H1 (cell line): Measurements from ENCODE around the gene NUP210. TPM values are rescaled to one million over a fixed set of nuclear protein-coding genes. Genes with fewer than 3 reads are reported as not detected.

Experiments
- CTCF ChIA-PET: fragments of 300-600 bp; sonication (Branson Sonifier 250); formaldehyde crosslinking; loops from one replicate; lab custom pipeline; 2021; ENCODE audit not compliant: partially characterized antibody; lab: Charles Lee
- POLR2A ChIA-PET: fragments of 300-600 bp; sonication (Branson Sonifier 250); formaldehyde crosslinking; loops from one replicate; lab custom pipeline; 2021; ENCODE audit warnings: inconsistent platforms; ENCODE audit not compliant: partially characterized antibody; lab: Charles Lee
- DNase-seq, 2 experiments: peaks; one replicate each; pipeline versions ENCODE4 v3.0.0 to v3.0.0-alpha.2; 2010 to 2022; ENCODE audit warnings: low spot score in 2 of 2, low read depth in 1 of 2, mixed read lengths in 1 of 2
- FAIRE-seq: peaks from 2 replicates; lab custom pipeline; 2011; peaks lifted over from hg19 to GRCh38; lab: Jason Lieb, UNC
- H2AFZ ChIP-seq: 2 replicates; pipeline ENCODE4 v1.8.1; 2012; ENCODE audit warnings: low read length, inconsistent platforms
- H2AK5ac ChIP-seq: 2 replicates; pipeline ENCODE4 v1.6.1; 2013; ENCODE audit warnings: low read depth, low read length
- H2BK120ac ChIP-seq: replicated peaks from 2 replicates; pipeline ENCODE3; 2013; ENCODE audit warnings: low read depth, low read length, inconsistent platforms
- H2BK12ac ChIP-seq: 2 replicates; pipeline ENCODE4 v1.6.1; 2013; ENCODE audit warnings: low read depth, low read length
- H2BK15ac ChIP-seq: 2 replicates; pipeline ENCODE4 v1.6.1; 2013; ENCODE audit warnings: low read length
- H2BK20ac ChIP-seq: 2 replicates; pipeline ENCODE4 v1.6.1; 2013; ENCODE audit warnings: low read length
- H2BK5ac ChIP-seq: 2 replicates; pipeline ENCODE4 v1.6.1; 2013; ENCODE audit warnings: low read depth, low read length
- H3K14ac ChIP-seq: 2 replicates; pipeline ENCODE4 v1.6.1; 2013; ENCODE audit warnings: inconsistent platforms; ENCODE audit not compliant: insufficient read length
- H3K18ac ChIP-seq: 2 replicates; pipeline ENCODE4 v1.6.1; 2013; ENCODE audit warnings: low read length; ENCODE audit errors: extremely low read depth
- H3K23ac ChIP-seq: 2 replicates; pipeline ENCODE4 v1.6.1; 2013; ENCODE audit warnings: inconsistent platforms; ENCODE audit not compliant: insufficient read length
- H3K23me2 ChIP-seq: 2 replicates; pipeline ENCODE4 v1.6.1; 2013; ENCODE audit warnings: low read depth, low read length
- H3K27ac ChIP-seq: 2 replicates; pipeline ENCODE4 v1.6.1; 2011; ENCODE audit warnings: low read depth, low read length, inconsistent platforms
- H3K27me3 ChIP-seq, 4 experiments: replicated peaks in 1 of 4; 1 replicate in 1 of 4; 2 replicates in 3 of 4; pipeline versions ENCODE4 v1.6.1 to v1.8.1; 2011 to 2013; ENCODE audit warnings: low read length in 3 of 4, mild to moderate bottlenecking in 3 of 4, inconsistent platforms in 2 of 4, mixed read lengths in 2 of 4, moderate library complexity in 1 of 4; ENCODE audit not compliant: control insufficient read depth in 3 of 4, insufficient read depth in 3 of 4; ENCODE audit errors: extremely low read depth in 1 of 4
- H3K36me3 ChIP-seq, 4 experiments: 2 replicates each; pipeline versions ENCODE4 v1.6.1 to v1.8.1; 2011 to 2013; ENCODE audit warnings: mild to moderate bottlenecking in 4 of 4, low read length in 3 of 4, moderate library complexity in 2 of 4, control low read depth in 1 of 4, inconsistent platforms in 1 of 4; ENCODE audit not compliant: insufficient read depth in 4 of 4, control insufficient read depth in 2 of 4
- H3K4ac ChIP-seq: replicated peaks from 2 replicates; pipeline ENCODE3; 2013; ENCODE audit warnings: low read length, low read depth, mixed read lengths, inconsistent platforms; ENCODE audit not compliant: insufficient read length
- H3K4me1 ChIP-seq, 4 experiments: replicated peaks in 1 of 4; 1 replicate in 1 of 4; 2 replicates in 3 of 4; pipeline versions ENCODE4 v1.6.1 to v1.8.1; 2011 to 2013; ENCODE audit warnings: low read length in 3 of 4, inconsistent platforms in 2 of 4, mixed read lengths in 1 of 4; ENCODE audit not compliant: insufficient read depth in 4 of 4, control insufficient read depth in 3 of 4
- H3K4me2 ChIP-seq, 2 experiments: 2 replicates each; pipeline versions ENCODE4 v1.6.1 to v1.8.1; 2011 to 2013; ENCODE audit warnings: low read depth in 2 of 2, low read length in 2 of 2, control low read depth in 1 of 2, inconsistent platforms in 1 of 2, mild to moderate bottlenecking in 1 of 2; ENCODE audit not compliant: insufficient read depth in 1 of 2
- H3K4me3 ChIP-seq, 4 experiments: fragments of 200-600, 300-600 bp in 1 of 4; sonication (generic), shearing (Covaris generic), sonication (Bioruptor Twin) in 1 of 4; 2 replicates each; pipeline versions ENCODE4 v1.5.1 to v1.8.1; 2011 to 2016; ENCODE audit warnings: low read length in 4 of 4, low read depth in 3 of 4, control low read depth in 2 of 4, inconsistent platforms in 2 of 4, mild to moderate bottlenecking in 2 of 4, mixed read lengths in 1 of 4, moderate library complexity in 1 of 4; ENCODE audit not compliant: insufficient read depth in 2 of 4; ENCODE audit errors: extremely low read depth in 1 of 4
- H3K56ac ChIP-seq: replicated peaks from 2 replicates; pipeline ENCODE3; 2013; ENCODE audit warnings: low read depth, mild to moderate bottlenecking, mixed read lengths, low read length, inconsistent platforms; ENCODE audit not compliant: insufficient read length
- H3K79me1 ChIP-seq: 2 replicates; pipeline ENCODE4 v1.6.1; 2013; ENCODE audit warnings: low read depth, low read length, control low read depth
- H3K79me2 ChIP-seq, 2 experiments: 2 replicates each; pipeline versions ENCODE4 v1.6.1 to v1.8.1; 2012 to 2013; ENCODE audit warnings: low read length in 2 of 2, mild to moderate bottlenecking in 2 of 2, inconsistent platforms in 1 of 2; ENCODE audit not compliant: insufficient read depth in 2 of 2, control insufficient read depth in 1 of 2
- H3K9ac ChIP-seq, 4 experiments: replicated peaks in 1 of 4; 1 replicate in 1 of 4; 2 replicates in 3 of 4; pipeline versions ENCODE4 v1.6.1 to v1.8.1; 2011 to 2013; ENCODE audit warnings: low read depth in 3 of 4, low read length in 3 of 4, control low read depth in 2 of 4, mild to moderate bottlenecking in 2 of 4, moderate library complexity in 2 of 4, inconsistent platforms in 1 of 4; ENCODE audit errors: extremely low read depth in 1 of 4
- H3K9me3 ChIP-seq, 2 experiments: 2 replicates each; pipeline versions ENCODE4 v1.6.1 to v1.8.1; 2012 to 2013; ENCODE audit warnings: mild to moderate bottlenecking in 2 of 2, moderate library complexity in 2 of 2, control low read depth in 1 of 2, inconsistent platforms in 1 of 2, low read depth in 1 of 2, low read length in 1 of 2, mixed read lengths in 1 of 2; ENCODE audit not compliant: insufficient read depth in 2 of 2
- H4K20me1 ChIP-seq, 2 experiments: replicated peaks in 1 of 2; 2 replicates each; pipeline versions ENCODE3 to v1.8.1; 2011 to 2013; ENCODE audit warnings: inconsistent platforms in 2 of 2, low read length in 2 of 2, mild to moderate bottlenecking in 1 of 2; ENCODE audit not compliant: insufficient read depth in 2 of 2, control insufficient read depth in 1 of 2
- H4K5ac ChIP-seq: 2 replicates; pipeline ENCODE4 v1.6.1; 2013; ENCODE audit warnings: low read length, low read depth, mixed read lengths, inconsistent platforms; ENCODE audit not compliant: insufficient read length
- H4K8ac ChIP-seq: 2 replicates; pipeline ENCODE4 v1.8.0; 2013; ENCODE audit warnings: mild to moderate bottlenecking, moderate library complexity, low read length, inconsistent platforms; ENCODE audit not compliant: insufficient read depth; ENCODE audit errors: extremely low read depth
- H4K91ac ChIP-seq: replicated peaks from 2 replicates; pipeline ENCODE3; 2013; ENCODE audit warnings: low read length, mixed read lengths, inconsistent platforms; ENCODE audit not compliant: insufficient read length
- RXRA ChIP-seq: IDR thresholded peaks from 2 replicates; pipeline ENCODE4 v1.6.1; 2011; ENCODE audit warnings: low read depth, mild to moderate bottlenecking, low read length, moderate library complexity; ENCODE audit not compliant: insufficient read depth
- SIRT6 ChIP-seq: IDR thresholded peaks from one replicate; pipeline ENCODE4 v1.7.1; 2012; ENCODE audit warnings: low read length, inconsistent platforms
- WGBS, 2 experiments: shearing (Covaris generic) in 1 of 2; methylation state at CpG; one replicate each; pipeline versions ENCODE4 v1.1.6 to v1.1.7; 2013 to 2015; ENCODE audit warnings: low lambda C conversion rate in 2 of 2, mixed read lengths in 2 of 2, inconsistent platforms in 1 of 2, low coverage in 1 of 2, missing lambda C conversion rate in 1 of 2; ENCODE audit not compliant: insufficient replicate concordance in 2 of 2, insufficient coverage in 1 of 2, insufficient read length in 1 of 2; ENCODE audit errors: extremely low coverage in 1 of 2, missing lambda C conversion rate in 1 of 2; 5-methylcytosine and 5-hydroxymethylcytosine counted together
- polyA plus RNA-seq, 7 experiments: library from polyadenylated mRNA; depleted of rRNA in 3 of 7; stranded (reverse) in 5 of 7; unstranded in 2 of 7; fragments of >200 nt in 5 of 7; fragments of 200-250 nt in 2 of 7; gene quantifications; 1 replicate in 5 of 7; 2 replicates in 1 of 7; 4 replicates in 1 of 7; pipeline versions ENCODE4 v1.2.1 to v1.2.3, GENCODE V29; 2011 to 2013; ENCODE audit warnings: missing spikeins in 2 of 7, mixed read lengths in 2 of 7
- total RNA-seq: library from RNA; stranded (reverse); fragmentation: NEBNext Ultra II Directional; extraction: Animal tissue kit (Norgen Biotek cat#: 25700); gene quantifications from 2 replicates; pipeline ENCODE4 v1.2.1, GENCODE V29; 2021

NUP210 gene
- total and polyA plus RNA-seq, 2 of the 8 experiments (the other 6 are each of a cell fraction or from before 2014, with no cell fraction given), result 51.0 to 53.7 TPM

DNA sequence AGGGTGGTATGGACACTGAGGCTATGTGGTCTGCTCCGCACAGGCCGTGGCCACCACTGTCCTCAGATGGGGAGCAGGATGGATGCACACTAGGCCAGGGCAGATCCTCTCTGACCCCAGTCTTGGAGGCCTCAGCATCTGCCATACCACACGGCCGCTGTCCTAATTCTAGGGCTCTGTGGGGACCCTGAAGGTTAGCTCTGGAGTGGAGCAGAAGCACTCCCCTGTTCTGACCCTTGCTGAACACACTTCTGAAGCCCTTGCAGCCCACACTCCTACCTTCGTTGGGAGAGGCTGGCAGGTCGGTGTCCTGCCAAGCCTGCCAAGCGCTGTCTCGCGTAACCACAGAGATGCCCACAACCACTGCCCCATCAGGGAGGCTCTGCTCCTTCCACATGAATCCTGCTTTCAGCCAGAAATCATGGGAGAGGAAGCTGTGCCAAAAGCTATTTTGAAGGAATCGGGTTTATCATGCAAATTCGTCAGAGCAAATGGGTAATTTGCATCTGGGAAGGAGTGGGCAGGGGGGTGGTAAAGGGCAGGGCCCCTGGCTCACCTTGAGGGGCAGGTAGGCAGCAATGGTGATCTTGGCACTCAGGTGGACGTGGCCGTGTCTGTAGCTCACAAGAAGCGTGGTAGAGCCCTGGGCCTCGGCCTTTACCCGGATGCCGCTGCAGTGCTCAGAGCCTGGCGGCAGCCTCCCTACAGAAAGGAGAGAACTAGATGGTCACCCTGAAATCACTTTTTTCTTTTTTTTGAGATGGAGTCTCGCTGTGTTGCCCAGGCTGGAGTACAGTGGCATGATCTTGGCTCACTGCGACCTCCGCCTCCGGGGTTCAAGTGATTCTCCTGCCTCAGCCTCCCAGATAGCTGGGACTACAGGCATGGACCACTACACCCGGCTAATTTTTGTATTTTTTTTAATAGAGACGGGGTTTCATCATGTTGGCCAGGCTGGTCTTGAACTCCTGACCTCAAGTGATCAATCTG lies 54.4 kb downstream of the NUP210 start:
- Histone ChIP-seq H2BK20ac (peak overlapping the region; percentile 88; the same call in 1 of the 2 replicates), H2AFZ (no peak overlapping the region), H4K20me1 (peaks cover 0 to 2% of the 10 kb centered on the region in 2 experiments), H3K18ac (peak overlapping the region; percentile 93), H2BK120ac (peak overlapping the region; percentile 57), H3K56ac (no peak overlapping the region), H3K9ac (peak overlapping the region in 2 of 4 experiments; percentile 25 to 29; a peak in 2 of 7 replicates), H3K79me2 (no peaks in the 10 kb centered on the region), H3K4me2 (peak overlapping the region; percentile 54 to 75), H3K27ac (peak overlapping the region; percentile 63), H4K91ac (peak overlapping the region; percentile 66), H2BK15ac (peak overlapping the region; percentile 94; the same call in 1 of the 2 replicates), H2BK5ac (peak overlapping the region; percentile 98), H3K4ac (peak overlapping the region; percentile 3), H3K27me3 (no peaks in the 10 kb centered on the region; a peak in 1 of 7 replicates), H2AK5ac (peak overlapping the region; percentile 89), H4K5ac (peak overlapping the region; percentile 50), H4K8ac (0 out of 2 replicates have a peak overlapping the region, but pooled peaks have one; percentile 54), H3K23me2 (no peaks in the 10 kb centered on the region), H2BK12ac (peak overlapping the region; percentile 99), H3K36me3 (peaks cover under 1 to 15% (median 5%) of the 10 kb centered on the region in 4 experiments; a peak in 5 of 8 replicates), H3K4me3 (peak overlapping the region in 1 of 4 experiments; percentile 16; a peak in 1 of 8 replicates), H3K4me1 (peaks cover 8 to 16% (median 14%) of the 10 kb centered on the region in 4 experiments), H3K9me3 (no peaks in the 10 kb centered on the region), H3K79me1 (peaks cover 4% of the 10 kb centered on the region; the same call in 1 of the 2 replicates), H3K23ac (no peak overlapping the region), H3K14ac (no peak overlapping the region)
- DNase-seq (peak in 1 of 2 experiments; percentile 55), FAIRE-seq (no peak)
- CTCF ChIA-PET, result interaction anchor here (0.6 to 7.5 kb wide), 31 partner anchors 9 to 515 kb away, joined by 3 to 99 read pairs (median 3); no protein-coding TSS in a partner anchor
- 76% methylated on average over 24 of the region's 24 CpGs; no CpG with 5 or more reads in 1 of the 2 experiments for WGBS, 2 experiments
- POLR2A ChIA-PET, result interaction anchor here (0.5 to 2.6 kb wide), 9 partner anchors 8 to 260 kb away, joined by 3 to 20 read pairs (median 3); partner anchors contain the start of gene NUP210
- TF ChIP-seq SIRT6 (no peak), RXRA (no peak)
